Measurements from ENCODE around the gene UGT8.

UGT8 gene

GRCh38 chr4:114677346-114677979 lies 78.9 kb downstream of the UGT8 start:
- Histone ChIP-seq H3K4me1 (ENCODE audit: control insufficient read depth in 1 of 2, insufficient read depth in 2 of 2, low read length in 2 of 2) (no peaks in the 10 kb centered on the region), H3K36me3 (ENCODE audit: control insufficient read depth in 1 of 2, insufficient read depth in 2 of 2, low read length in 2 of 2) (no peaks in the 10 kb centered on the region), H3K9me3 (ENCODE audit: control insufficient read depth in 1 of 2, low read length in 2 of 2) (no peaks in the 10 kb centered on the region), H3K27me3 (ENCODE audit: control insufficient read depth in 1 of 2, insufficient read depth in 2 of 2, low read length in 2 of 2) (no peaks in the 10 kb centered on the region), H3K4me3 (ENCODE audit: low read depth in 1 of 2, low read length in 2 of 2) (no peak overlapping the region), H3K27ac (ENCODE audit: low read depth, low read length) (no peak overlapping the region), H3K9ac (ENCODE audit: low read depth in 1 of 2, low read length in 2 of 2) (no peak overlapping the region)

GRCh38 chr4:114684462-114684861 lies 85.9 kb downstream of the UGT8 start:
- Histone ChIP-seq H3K4me3 (ENCODE audit: low read depth in 1 of 2, low read length in 2 of 2) (no peak overlapping the region), H3K27ac (ENCODE audit: low read depth, low read length) (no peak overlapping the region), H3K4me1 (ENCODE audit: control insufficient read depth in 1 of 2, insufficient read depth in 2 of 2, low read length in 2 of 2) (no peaks in the 10 kb centered on the region), H3K27me3 (ENCODE audit: control insufficient read depth in 1 of 2, insufficient read depth in 2 of 2, low read length in 2 of 2) (no peaks in the 10 kb centered on the region), H3K9me3 (ENCODE audit: control insufficient read depth in 1 of 2, low read length in 2 of 2) (no peaks in the 10 kb centered on the region), H3K9ac (ENCODE audit: low read depth in 1 of 2, low read length in 2 of 2) (no peak overlapping the region), H3K36me3 (ENCODE audit: control insufficient read depth in 1 of 2, insufficient read depth in 2 of 2, low read length in 2 of 2) (peaks cover 0 to 4% of the 10 kb centered on the region in 2 donors)

- no peaks in the 10 kb centered on the region for H3K4me1 ChIP-seq (ENCODE audit: control insufficient read depth in 1 of 2, insufficient read depth in 2 of 2, low read length in 2 of 2)
- H3K36me3 ChIP-seq (ENCODE audit: control insufficient read depth in 1 of 2, insufficient read depth in 2 of 2, low read length in 2 of 2): peaks cover 0 to 4% of the 10 kb centered on the region in 2 donors
- H3K9ac ChIP-seq (ENCODE audit: low read depth in 1 of 2, low read length in 2 of 2): no peak overlapping the region
- no peak overlapping the region for H3K27ac ChIP-seq (ENCODE audit: low read depth, low read length)
- no peak overlapping the region for H3K4me3 ChIP-seq (ENCODE audit: low read depth in 1 of 2, low read length in 2 of 2)
- no peaks in the 10 kb centered on the region for H3K27me3 ChIP-seq (ENCODE audit: control insufficient read depth in 1 of 2, insufficient read depth in 2 of 2, low read length in 2 of 2)
- no peaks in the 10 kb centered on the region for H3K9me3 ChIP-seq (ENCODE audit: control insufficient read depth in 1 of 2, low read length in 2 of 2)
Measured at GRCh38 chr4:114688059-114688458, 89.5 kb downstream of the UGT8 start.

- Histone ChIP-seq H3K9me3 (ENCODE audit: control insufficient read depth in 1 of 2, low read length in 2 of 2) (no peaks in the 10 kb centered on the region), H3K4me1 (ENCODE audit: control insufficient read depth in 1 of 2, insufficient read depth in 2 of 2, low read length in 2 of 2) (no peaks in the 10 kb centered on the region), H3K4me3 (ENCODE audit: low read depth in 1 of 2, low read length in 2 of 2) (no peak overlapping the region), H3K9ac (ENCODE audit: low read depth in 1 of 2, low read length in 2 of 2) (no peak overlapping the region), H3K27ac (ENCODE audit: low read depth, low read length) (no peak overlapping the region), H3K27me3 (ENCODE audit: control insufficient read depth in 1 of 2, insufficient read depth in 2 of 2, low read length in 2 of 2) (no peaks in the 10 kb centered on the region), H3K36me3 (ENCODE audit: control insufficient read depth in 1 of 2, insufficient read depth in 2 of 2, low read length in 2 of 2) (no peaks in the 10 kb centered on the region)
Measured at GRCh38 chr4:114690571-114690970, 92.0 kb downstream of the UGT8 start.

GRCh38 chr4:114691865-114692264 lies 93.3 kb downstream of the UGT8 start:
- no peaks in the 10 kb centered on the region for H3K9me3 ChIP-seq (ENCODE audit: control insufficient read depth in 1 of 2, low read length in 2 of 2)
- no peak overlapping the region for H3K4me3 ChIP-seq (ENCODE audit: low read depth in 1 of 2, low read length in 2 of 2)
- H3K27ac ChIP-seq (ENCODE audit: low read depth, low read length): no peak overlapping the region
- no peaks in the 10 kb centered on the region for H3K36me3 ChIP-seq (ENCODE audit: control insufficient read depth in 1 of 2, insufficient read depth in 2 of 2, low read length in 2 of 2)
- no peaks in the 10 kb centered on the region for H3K4me1 ChIP-seq (ENCODE audit: control insufficient read depth in 1 of 2, insufficient read depth in 2 of 2, low read length in 2 of 2)
- H3K9ac ChIP-seq (ENCODE audit: low read depth in 1 of 2, low read length in 2 of 2): no peak overlapping the region
- no peaks in the 10 kb centered on the region for H3K27me3 ChIP-seq (ENCODE audit: control insufficient read depth in 1 of 2, insufficient read depth in 2 of 2, low read length in 2 of 2)

GRCh38 chr4:114692958-114693357 lies 94.4 kb downstream of the UGT8 start:
- Histone ChIP-seq H3K4me3 (ENCODE audit: low read depth in 1 of 2, low read length in 2 of 2) (no peak overlapping the region), H3K36me3 (ENCODE audit: control insufficient read depth in 1 of 2, insufficient read depth in 2 of 2, low read length in 2 of 2) (no peaks in the 10 kb centered on the region), H3K27ac (ENCODE audit: low read depth, low read length) (no peak overlapping the region), H3K4me1 (ENCODE audit: control insufficient read depth in 1 of 2, insufficient read depth in 2 of 2, low read length in 2 of 2) (no peaks in the 10 kb centered on the region), H3K9ac (ENCODE audit: low read depth in 1 of 2, low read length in 2 of 2) (no peak overlapping the region), H3K9me3 (ENCODE audit: control insufficient read depth in 1 of 2, low read length in 2 of 2) (no peaks in the 10 kb centered on the region), H3K27me3 (ENCODE audit: control insufficient read depth in 1 of 2, insufficient read depth in 2 of 2, low read length in 2 of 2) (no peaks in the 10 kb centered on the region)

- no peak overlapping the region for H3K9ac ChIP-seq (ENCODE audit: low read depth in 1 of 2, low read length in 2 of 2)
- no peak overlapping the region for H3K4me3 ChIP-seq (ENCODE audit: low read depth in 1 of 2, low read length in 2 of 2)
- H3K27ac ChIP-seq (ENCODE audit: low read depth, low read length): no peak overlapping the region
- H3K9me3 ChIP-seq (ENCODE audit: control insufficient read depth in 1 of 2, low read length in 2 of 2): no peaks in the 10 kb centered on the region
- no peaks in the 10 kb centered on the region for H3K36me3 ChIP-seq (ENCODE audit: control insufficient read depth in 1 of 2, insufficient read depth in 2 of 2, low read length in 2 of 2)
- no peaks in the 10 kb centered on the region for H3K4me1 ChIP-seq (ENCODE audit: control insufficient read depth in 1 of 2, insufficient read depth in 2 of 2, low read length in 2 of 2)
- H3K27me3 ChIP-seq (ENCODE audit: control insufficient read depth in 1 of 2, insufficient read depth in 2 of 2, low read length in 2 of 2): no peaks in the 10 kb centered on the region
Measured at GRCh38 chr4:114694770-114695169, 96.2 kb downstream of the UGT8 start.

- no peak overlapping the region for H3K27ac ChIP-seq (ENCODE audit: low read depth, low read length)
- no peaks in the 10 kb centered on the region for H3K27me3 ChIP-seq (ENCODE audit: control insufficient read depth in 1 of 2, insufficient read depth in 2 of 2, low read length in 2 of 2)
- H3K36me3 ChIP-seq (ENCODE audit: control insufficient read depth in 1 of 2, insufficient read depth in 2 of 2, low read length in 2 of 2): no peaks in the 10 kb centered on the region
- no peak overlapping the region for H3K9ac ChIP-seq (ENCODE audit: low read depth in 1 of 2, low read length in 2 of 2)
- no peaks in the 10 kb centered on the region for H3K9me3 ChIP-seq (ENCODE audit: control insufficient read depth in 1 of 2, low read length in 2 of 2)
- H3K4me1 ChIP-seq (ENCODE audit: control insufficient read depth in 1 of 2, insufficient read depth in 2 of 2, low read length in 2 of 2): no peaks in the 10 kb centered on the region
- H3K4me3 ChIP-seq (ENCODE audit: low read depth in 1 of 2, low read length in 2 of 2): no peak overlapping the region
Measured at GRCh38 chr4:114698231-114698630, 99.6 kb downstream of the UGT8 start.

GRCh38 chr4:114701491-114701890 lies 102.9 kb downstream of the UGT8 start:
- H3K4me3 ChIP-seq (ENCODE audit: low read depth in 1 of 2, low read length in 2 of 2): no peak overlapping the region
- H3K36me3 ChIP-seq (ENCODE audit: control insufficient read depth in 1 of 2, insufficient read depth in 2 of 2, low read length in 2 of 2): no peaks in the 10 kb centered on the region
- H3K4me1 ChIP-seq (ENCODE audit: control insufficient read depth in 1 of 2, insufficient read depth in 2 of 2, low read length in 2 of 2): no peaks in the 10 kb centered on the region
- H3K9me3 ChIP-seq (ENCODE audit: control insufficient read depth in 1 of 2, low read length in 2 of 2): no peaks in the 10 kb centered on the region
- no peaks in the 10 kb centered on the region for H3K27me3 ChIP-seq (ENCODE audit: control insufficient read depth in 1 of 2, insufficient read depth in 2 of 2, low read length in 2 of 2)
- no peak overlapping the region for H3K9ac ChIP-seq (ENCODE audit: low read depth in 1 of 2, low read length in 2 of 2)
- no peak overlapping the region for H3K27ac ChIP-seq (ENCODE audit: low read depth, low read length)

- Histone ChIP-seq H3K9ac (ENCODE audit: low read depth in 1 of 2, low read length in 2 of 2) (no peak overlapping the region), H3K4me1 (ENCODE audit: control insufficient read depth in 1 of 2, insufficient read depth in 2 of 2, low read length in 2 of 2) (no peaks in the 10 kb centered on the region), H3K36me3 (ENCODE audit: control insufficient read depth in 1 of 2, insufficient read depth in 2 of 2, low read length in 2 of 2) (no peaks in the 10 kb centered on the region), H3K27me3 (ENCODE audit: control insufficient read depth in 1 of 2, insufficient read depth in 2 of 2, low read length in 2 of 2) (no peaks in the 10 kb centered on the region), H3K4me3 (ENCODE audit: low read depth in 1 of 2, low read length in 2 of 2) (no peak overlapping the region), H3K9me3 (ENCODE audit: control insufficient read depth in 1 of 2, low read length in 2 of 2) (no peaks in the 10 kb centered on the region), H3K27ac (ENCODE audit: low read depth, low read length) (no peak overlapping the region)
Measured at GRCh38 chr4:114717432-114717831, 118.8 kb downstream of the UGT8 start.

- no peaks in the 10 kb centered on the region for H3K27me3 ChIP-seq (ENCODE audit: control insufficient read depth in 1 of 2, insufficient read depth in 2 of 2, low read length in 2 of 2)
- no peak overlapping the region for H3K27ac ChIP-seq (ENCODE audit: low read depth, low read length)
Measured at GRCh38 chr4:114725066-114725465, 126.5 kb downstream of the UGT8 start.

More at GRCh38 chr4:114725066-114725465, 126.5 kb downstream of the UGT8 start:
- Histone ChIP-seq H3K9ac (ENCODE audit: low read depth in 1 of 2, low read length in 2 of 2) (no peak overlapping the region), H3K36me3 (ENCODE audit: control insufficient read depth in 1 of 2, insufficient read depth in 2 of 2, low read length in 2 of 2) (no peaks in the 10 kb centered on the region), H3K4me3 (ENCODE audit: low read depth in 1 of 2, low read length in 2 of 2) (no peak overlapping the region), H3K9me3 (ENCODE audit: control insufficient read depth in 1 of 2, low read length in 2 of 2) (no peaks in the 10 kb centered on the region), H3K4me1 (ENCODE audit: control insufficient read depth in 1 of 2, insufficient read depth in 2 of 2, low read length in 2 of 2) (no peaks in the 10 kb centered on the region)
